ENCODE results near the gene ITGAD. TPM values are rescaled to one million over a fixed set of nuclear protein-coding genes. Genes with fewer than 3 reads are reported as not detected.

The ITGAD gene
- polyA plus RNA-seq, 1 of the 3 experiments (the other 2 are of a cell fraction): not detected

DNA sequence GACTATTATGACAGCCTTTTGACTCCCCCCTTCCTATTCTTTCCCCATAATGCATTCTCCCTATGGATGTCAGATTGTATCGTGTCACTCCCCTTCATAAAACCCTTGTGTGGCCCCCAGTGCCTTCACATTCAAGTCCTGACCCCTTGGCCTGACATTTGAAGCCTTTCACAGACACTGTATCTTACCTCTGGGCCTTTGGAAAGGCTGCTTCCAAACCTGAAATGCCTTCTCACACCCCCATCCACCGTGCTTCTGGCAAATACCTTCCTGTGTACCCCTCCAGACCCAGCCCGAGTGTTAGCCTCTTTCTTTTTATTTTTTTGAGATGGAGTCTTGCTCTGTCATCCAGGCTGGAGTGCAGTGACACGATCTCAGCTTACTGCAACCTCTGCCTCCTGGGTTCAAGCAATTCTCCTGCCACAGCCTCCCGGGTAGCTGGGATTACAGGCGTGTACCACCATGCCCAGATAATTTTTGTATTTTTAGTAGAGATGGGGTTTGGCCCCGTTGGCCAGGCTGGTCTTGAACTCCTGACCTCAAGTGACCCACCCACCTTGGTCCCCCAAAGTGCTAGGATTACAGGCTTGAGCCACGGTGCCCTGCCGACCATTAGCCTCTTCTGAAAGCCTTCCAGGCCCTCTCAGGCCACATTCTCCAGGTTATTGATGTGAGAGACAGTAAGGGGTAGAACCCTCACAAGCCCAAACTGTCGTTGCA lies 68.2 kb downstream of the ITGAD start:
- Histone ChIP-seq H3K4me1 (ENCODE audit: control insufficient read depth in 1 of 2, insufficient read depth in 2 of 2, low read depth in 1 of 2, low read length in 1 of 2) (peaks cover 19 to 21% of the 10 kb centered on the region in 2 experiments; a peak in 2 of 4 replicates), H3K27me3 (ENCODE audit: insufficient read depth) (no peaks in the 10 kb centered on the region), H3K27ac (ENCODE audit: low read depth in 2 of 2, low read length in 1 of 2) (peak overlapping the region; percentile 23 to 96; a peak in 1 of 4 replicates), H2AFZ (ENCODE audit: low read depth) (no peak overlapping the region), H3K4me3 (ENCODE audit: low read depth in 2 of 2, low read length in 1 of 2) (no peak overlapping the region), H3K9ac (no peak overlapping the region), H3K79me2 (ENCODE audit: insufficient read depth) (peaks cover 29% of the 10 kb centered on the region), H3K4me2 (peak overlapping the region; percentile 83; the same call in 1 of the 2 replicates), H3F3A (replicated peaks; ENCODE audit: insufficient read depth) (peaks cover 8% of the 10 kb centered on the region), H3K9me2 (no peaks in the 10 kb centered on the region), H3K9me3 (no peaks in the 10 kb centered on the region), H3K36me3 (replicated peaks in 1 of 2; ENCODE audit: control insufficient read depth in 1 of 2, insufficient read depth in 2 of 2, low read length in 1 of 2) (peaks cover 5 to 23% of the 10 kb centered on the region in 2 experiments), H4K20me1 (ENCODE audit: insufficient read depth) (peaks cover 20% of the 10 kb centered on the region)
- POLR2A ChIA-PET: interaction anchor here (0.8 to 3.3 kb wide), 9 partner anchors 10 to 412 kb away, joined by 3 to 14 read pairs (median 7); partner anchors contain the start of genes FUS, RUSF1, TGFB1I1 and ZNF267
- TF ChIP-seq, protein P1, sequence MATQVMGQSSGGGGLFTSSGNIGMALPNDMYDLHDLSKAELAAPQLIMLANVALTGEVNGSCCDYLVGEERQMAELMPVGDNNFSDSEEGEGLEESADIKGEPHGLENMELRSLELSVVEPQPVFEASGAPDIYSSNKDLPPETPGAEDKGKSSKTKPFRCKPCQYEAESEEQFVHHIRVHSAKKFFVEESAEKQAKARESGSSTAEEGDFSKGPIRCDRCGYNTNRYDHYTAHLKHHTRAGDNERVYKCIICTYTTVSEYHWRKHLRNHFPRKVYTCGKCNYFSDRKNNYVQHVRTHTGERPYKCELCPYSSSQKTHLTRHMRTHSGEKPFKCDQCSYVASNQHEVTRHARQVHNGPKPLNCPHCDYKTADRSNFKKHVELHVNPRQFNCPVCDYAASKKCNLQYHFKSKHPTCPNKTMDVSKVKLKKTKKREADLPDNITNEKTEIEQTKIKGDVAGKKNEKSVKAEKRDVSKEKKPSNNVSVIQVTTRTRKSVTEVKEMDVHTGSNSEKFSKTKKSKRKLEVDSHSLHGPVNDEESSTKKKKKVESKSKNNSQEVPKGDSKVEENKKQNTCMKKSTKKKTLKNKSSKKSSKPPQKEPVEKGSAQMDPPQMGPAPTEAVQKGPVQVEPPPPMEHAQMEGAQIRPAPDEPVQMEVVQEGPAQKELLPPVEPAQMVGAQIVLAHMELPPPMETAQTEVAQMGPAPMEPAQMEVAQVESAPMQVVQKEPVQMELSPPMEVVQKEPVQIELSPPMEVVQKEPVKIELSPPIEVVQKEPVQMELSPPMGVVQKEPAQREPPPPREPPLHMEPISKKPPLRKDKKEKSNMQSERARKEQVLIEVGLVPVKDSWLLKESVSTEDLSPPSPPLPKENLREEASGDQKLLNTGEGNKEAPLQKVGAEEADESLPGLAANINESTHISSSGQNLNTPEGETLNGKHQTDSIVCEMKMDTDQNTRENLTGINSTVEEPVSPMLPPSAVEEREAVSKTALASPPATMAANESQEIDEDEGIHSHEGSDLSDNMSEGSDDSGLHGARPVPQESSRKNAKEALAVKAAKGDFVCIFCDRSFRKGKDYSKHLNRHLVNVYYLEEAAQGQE (IDR thresholded peaks at IDR 0.05; ENCODE audit: low read depth, low read length): no peak
- TF ChIP-seq RXRA (IDR thresholded peaks at IDR 0.05; ENCODE audit: borderline replicate concordance, low read depth) (no peak), MXI1 (IDR thresholded peaks at IDR 0.05; ENCODE audit: low read depth, low read length) (no peak), MEF2A (IDR thresholded peaks at IDR 0.05; ENCODE audit: borderline replicate concordance, low read depth) (no peak), ELF1 (IDR thresholded peaks at IDR 0.05) (no peak), EP300 (IDR thresholded peaks at IDR 0.05; ENCODE audit: borderline replicate concordance in 1 of 2, low read depth in 1 of 2, low read length in 1 of 2) (no peak), TEAD4 (IDR thresholded peaks at IDR 0.05; ENCODE audit: borderline replicate concordance, insufficient read depth) (no peak), FOSL2 (IDR thresholded peaks at IDR 0.05; ENCODE audit: borderline replicate concordance, low read depth) (no peak), CHD2 (IDR thresholded peaks at IDR 0.05; ENCODE audit: low read length, partially characterized antibody) (no peak), RAD21 (IDR thresholded peaks at IDR 0.05; ENCODE audit: low read length) (no peak)
- TF ChIP-seq, protein P2, sequence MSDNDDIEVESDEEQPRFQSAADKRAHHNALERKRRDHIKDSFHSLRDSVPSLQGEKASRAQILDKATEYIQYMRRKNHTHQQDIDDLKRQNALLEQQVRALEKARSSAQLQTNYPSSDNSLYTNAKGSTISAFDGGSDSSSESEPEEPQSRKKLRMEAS (IDR thresholded peaks at IDR 0.05; ENCODE audit: low read depth): no peak
- TF ChIP-seq, protein P3, sequence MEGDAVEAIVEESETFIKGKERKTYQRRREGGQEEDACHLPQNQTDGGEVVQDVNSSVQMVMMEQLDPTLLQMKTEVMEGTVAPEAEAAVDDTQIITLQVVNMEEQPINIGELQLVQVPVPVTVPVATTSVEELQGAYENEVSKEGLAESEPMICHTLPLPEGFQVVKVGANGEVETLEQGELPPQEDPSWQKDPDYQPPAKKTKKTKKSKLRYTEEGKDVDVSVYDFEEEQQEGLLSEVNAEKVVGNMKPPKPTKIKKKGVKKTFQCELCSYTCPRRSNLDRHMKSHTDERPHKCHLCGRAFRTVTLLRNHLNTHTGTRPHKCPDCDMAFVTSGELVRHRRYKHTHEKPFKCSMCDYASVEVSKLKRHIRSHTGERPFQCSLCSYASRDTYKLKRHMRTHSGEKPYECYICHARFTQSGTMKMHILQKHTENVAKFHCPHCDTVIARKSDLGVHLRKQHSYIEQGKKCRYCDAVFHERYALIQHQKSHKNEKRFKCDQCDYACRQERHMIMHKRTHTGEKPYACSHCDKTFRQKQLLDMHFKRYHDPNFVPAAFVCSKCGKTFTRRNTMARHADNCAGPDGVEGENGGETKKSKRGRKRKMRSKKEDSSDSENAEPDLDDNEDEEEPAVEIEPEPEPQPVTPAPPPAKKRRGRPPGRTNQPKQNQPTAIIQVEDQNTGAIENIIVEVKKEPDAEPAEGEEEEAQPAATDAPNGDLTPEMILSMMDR (IDR thresholded peaks at IDR 0.05): no peak
- CTCF ChIA-PET: interaction anchor here (0.8 to 8.0 kb wide), 18 partner anchors 9 to 659 kb away, joined by 3 to 80 read pairs (median 6); partner anchors contain the start of genes RUSF1, SLC5A2, TGFB1I1 and ZNF843
- no peak for DNase-seq
- 80% methylated on average over 10 of the region's 10 CpGs for WGBS (ENCODE audit: low lambda C conversion rate)

All from SK-N-SH (cell line).